GM18505 (cell line): Measurements from ENCODE around the gene MFN2.

Source experiments
- ATAC-seq: cut with Tn5 transposase; IDR thresholded peaks from one replicate; pipeline ENCODE4 v1.9.1; 2021; ENCODE audit not compliant: unreplicated experiment
- POLR2A ChIP-seq: IDR thresholded peaks from 4 replicates; pipeline ENCODE4 v1.6.1; 2011; ENCODE audit warnings: borderline replicate concordance; ENCODE audit not compliant: insufficient read depth, insufficient read length; ENCODE audit errors: extremely low read depth

The MFN2 gene

DNA sequence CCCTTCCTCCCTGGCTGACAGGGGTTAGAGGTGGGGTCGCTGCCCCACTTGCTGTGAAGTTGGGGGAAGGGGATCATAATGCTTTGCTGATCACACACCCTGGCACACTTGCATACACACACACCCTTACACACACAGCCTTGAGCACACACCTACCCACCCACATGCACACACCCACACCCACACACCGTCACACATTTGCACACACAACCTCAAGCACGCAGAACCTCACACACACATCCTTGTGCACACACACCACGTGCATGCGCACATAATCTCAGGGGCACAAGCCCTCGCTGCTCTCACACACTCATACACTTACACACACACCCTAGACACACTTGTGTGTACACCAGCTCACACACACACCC lies 66.5 kb downstream of the MFN2 start:
- ATAC-seq, result no peak
- no peak for TF ChIP-seq POLR2A

DNA sequence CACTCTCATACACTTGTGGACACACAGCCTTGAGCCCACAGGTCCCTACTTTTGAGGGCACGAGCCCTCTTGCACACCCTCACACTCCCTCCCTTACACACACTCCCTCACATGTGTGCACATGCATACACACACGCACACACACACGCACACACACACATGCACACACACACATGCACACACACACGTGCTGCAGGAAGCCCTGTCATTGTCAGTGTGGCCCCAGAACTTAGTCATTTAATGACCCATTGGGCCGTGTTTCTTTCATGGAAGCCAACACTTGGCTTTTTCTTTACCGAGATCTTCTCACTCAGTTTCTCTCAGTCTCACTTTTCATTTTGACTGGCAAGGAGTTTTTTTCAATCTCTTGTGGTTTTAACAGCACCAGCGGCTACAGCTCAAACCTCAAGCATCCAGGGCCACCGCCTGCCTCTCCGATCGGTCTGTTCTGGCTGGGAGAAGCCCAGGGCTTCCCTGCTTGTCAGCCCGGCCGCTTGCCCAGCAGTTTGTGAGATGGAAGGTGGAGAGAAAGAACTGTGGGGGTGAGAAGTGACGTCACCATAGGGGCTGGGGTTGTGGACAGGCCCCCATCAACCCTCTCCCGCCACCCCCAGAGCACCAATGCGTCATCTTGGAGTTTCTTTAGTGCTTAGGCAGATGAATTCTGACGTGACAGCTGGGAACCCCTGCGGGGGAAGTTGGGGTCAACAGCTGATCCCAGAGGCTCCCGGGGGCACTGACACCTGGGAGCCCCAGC lies 67.1 kb downstream of the MFN2 start:
- TF ChIP-seq POLR2A, result peak; percentile 58
- peak; percentile 35 for ATAC-seq

DNA sequence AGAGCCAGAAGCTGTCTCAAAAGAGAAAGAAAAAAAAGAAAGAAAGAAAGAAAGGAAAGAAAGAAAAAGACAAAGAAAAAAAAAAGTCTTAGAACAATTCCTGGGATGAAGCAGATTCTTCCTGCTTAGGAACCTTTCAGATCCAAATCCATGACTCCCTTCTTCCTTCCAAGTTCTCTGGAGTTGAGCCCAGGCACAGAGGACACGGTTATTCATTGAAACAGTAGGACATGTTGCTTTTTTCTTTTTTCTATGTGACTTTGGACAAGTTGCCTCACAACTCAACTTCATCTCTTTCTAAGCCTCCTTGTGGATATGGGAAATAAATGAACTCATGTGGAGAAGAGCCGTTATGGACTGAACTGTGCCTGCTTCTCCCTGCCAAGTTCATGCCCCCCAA lies 68.1 kb downstream of the MFN2 start:
- no peak for ATAC-seq
- no peak for TF ChIP-seq POLR2A

DNA sequence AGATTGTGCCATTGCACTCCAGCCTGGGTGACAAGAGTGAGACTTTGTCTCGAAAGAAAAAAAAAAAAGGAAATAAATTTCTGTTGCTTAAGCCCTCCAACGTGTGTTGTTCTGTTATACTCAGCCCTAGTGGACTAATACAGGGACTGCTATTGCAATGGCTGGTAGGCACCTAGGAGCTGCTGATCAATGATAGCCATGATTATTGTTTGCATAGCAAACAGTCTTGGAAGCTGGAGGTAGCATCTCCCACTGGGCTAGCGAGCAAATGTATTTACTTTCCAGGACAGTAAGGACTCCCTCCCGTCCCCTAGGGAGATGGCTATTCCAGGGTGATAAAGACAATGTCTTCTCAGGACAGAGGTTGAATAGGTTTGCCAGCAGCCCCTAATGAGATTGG lies 69.4 kb downstream of the MFN2 start:
- no peak for ATAC-seq
- TF ChIP-seq POLR2A, result no peak

DNA sequence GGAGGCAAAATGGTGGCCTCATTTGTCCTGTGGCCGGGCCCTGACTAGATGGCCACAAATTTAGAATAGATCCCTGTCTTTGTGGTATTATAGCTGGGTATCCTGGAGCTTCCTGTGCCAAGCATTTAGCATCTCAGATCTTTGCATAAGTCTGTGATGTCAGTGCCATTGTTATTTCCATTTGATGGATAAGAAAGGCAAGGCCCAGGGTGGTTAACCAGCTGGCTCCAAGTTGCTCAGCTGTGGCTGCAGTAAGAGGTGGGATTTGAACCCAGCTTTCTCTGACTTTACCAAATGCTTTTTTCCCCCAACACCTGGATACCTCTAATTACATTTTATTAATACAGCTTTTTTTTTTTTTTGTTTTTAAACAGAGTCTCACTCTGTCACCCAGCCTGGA lies 71.1 kb downstream of the MFN2 start:
- no peak for ATAC-seq
- no peak for TF ChIP-seq POLR2A

DNA sequence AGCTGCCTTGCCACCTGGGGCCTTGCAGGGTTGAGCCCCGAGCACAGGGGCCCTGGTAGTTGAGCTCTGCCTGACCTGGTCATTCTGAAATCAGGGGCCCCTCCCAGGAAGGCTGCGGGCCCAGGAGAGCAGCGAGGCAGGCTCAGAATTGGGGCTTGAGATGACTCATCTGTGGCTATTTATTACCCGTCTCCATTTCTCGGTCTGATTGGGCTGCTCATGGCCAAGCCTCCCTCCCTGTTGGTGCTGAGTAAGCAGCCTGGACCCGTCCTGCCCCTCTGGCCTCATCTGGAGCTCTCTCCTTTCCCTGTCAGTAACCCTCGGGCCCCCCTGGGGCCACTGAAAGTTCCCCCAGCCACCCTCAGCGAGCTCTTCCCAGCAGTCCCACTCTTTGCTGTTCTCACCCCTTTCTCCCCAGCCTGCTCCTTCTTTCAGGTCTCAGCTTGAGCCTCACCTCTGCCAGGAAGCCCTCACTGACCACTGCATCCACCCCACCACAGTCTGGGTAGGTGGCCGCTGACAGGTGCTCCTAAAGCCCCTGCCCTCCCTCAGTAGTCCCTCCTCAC lies 71.8 kb downstream of the MFN2 start:
- TF ChIP-seq POLR2A, result peak; percentile 64
- peak; percentile 52 for ATAC-seq

DNA sequence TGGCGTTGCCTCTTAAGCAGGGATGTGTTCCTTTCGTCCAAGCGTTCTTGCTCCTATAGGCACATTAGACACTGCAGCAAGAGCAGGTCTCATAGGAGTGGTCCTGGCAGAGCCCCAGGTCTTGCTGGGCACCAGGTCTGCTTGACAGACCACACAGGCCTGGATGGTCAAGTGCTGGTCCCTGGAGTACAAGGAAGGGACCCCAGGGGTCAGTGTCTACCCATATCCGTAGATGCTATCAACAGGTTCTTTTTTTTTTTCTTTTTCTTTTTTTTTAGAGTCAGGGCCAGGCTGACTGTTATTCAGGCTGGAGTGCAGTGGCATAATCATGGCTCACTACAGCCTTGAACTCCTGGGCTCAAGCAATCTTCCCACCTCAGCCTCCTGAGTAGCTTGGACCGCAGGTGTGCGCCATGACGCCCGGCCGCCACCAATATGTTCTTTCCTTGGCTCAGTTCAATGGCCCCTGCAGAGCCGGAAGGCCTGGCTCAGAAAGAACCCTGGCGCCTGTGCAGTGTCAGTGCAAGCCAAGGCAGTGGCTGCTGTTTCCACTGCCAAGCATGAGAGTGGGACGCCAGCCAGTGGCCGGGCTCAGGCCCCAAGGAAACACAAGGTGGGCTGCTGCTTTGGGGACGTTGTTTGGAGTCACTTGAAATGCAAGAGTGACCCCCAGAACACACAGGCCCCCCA lies 72.9 kb downstream of the MFN2 start:
- no peak for ATAC-seq
- TF ChIP-seq POLR2A, result no peak

DNA sequence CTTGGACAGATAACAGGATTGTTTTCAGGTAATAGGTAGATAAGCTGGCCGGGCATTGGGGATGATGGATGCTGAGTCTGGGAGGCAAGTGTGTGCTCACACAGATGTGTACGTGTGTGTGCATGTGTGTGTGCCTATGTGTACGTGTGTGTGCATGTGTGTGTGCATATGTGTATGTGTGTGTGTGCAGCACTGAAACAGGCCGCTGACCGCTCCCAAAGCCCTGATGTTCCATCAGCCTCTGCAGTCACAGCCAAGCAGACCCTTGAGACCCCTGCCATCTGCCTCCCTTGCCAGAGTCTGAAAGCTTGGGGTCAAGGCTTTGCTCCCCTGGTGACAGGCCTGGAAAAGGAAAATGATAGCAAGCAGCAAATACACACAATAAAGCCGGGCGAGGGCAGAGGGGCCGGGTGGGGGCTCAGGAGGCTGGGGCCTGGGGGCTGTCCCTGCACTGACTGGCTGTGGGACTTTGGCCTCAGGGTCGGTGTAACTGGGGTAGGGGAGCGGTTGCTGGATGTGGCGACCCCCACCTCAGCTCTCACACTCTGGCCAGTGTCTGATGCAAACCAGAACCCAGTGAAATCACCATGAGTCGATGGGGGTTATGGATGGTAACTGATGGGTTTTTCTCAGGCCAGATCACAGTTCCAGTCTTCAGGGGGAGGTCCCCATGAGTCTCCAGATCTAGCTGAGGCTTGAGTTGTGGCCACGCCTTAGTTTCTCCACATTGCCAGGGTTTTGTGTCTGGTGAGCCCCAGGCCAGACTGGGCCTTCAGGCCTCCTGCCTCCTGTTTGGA lies 73.7 kb downstream of the MFN2 start:
- no peak for ATAC-seq
- peak; percentile 12 for TF ChIP-seq POLR2A

DNA sequence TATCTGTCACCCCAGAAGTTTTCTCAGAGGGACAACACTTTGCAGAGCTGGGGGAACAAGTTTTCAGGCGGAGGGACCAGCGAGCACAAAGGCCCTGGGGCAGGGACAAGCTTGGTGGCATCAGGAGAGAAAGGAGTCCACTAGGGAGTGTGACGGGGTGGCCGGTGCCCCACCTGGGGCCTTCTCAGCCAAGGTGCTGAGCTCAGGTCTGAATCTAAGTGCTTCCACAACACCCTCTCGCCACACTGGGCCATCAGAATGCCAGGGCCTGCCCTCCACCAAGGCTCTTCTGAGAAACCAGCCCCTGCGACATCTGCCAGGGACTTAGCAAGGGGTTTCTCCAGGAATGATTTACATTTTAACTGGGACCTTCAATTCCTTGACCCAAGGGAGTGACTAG lies 75.0 kb downstream of the MFN2 start:
- no peak for ATAC-seq
- TF ChIP-seq POLR2A, result no peak

DNA sequence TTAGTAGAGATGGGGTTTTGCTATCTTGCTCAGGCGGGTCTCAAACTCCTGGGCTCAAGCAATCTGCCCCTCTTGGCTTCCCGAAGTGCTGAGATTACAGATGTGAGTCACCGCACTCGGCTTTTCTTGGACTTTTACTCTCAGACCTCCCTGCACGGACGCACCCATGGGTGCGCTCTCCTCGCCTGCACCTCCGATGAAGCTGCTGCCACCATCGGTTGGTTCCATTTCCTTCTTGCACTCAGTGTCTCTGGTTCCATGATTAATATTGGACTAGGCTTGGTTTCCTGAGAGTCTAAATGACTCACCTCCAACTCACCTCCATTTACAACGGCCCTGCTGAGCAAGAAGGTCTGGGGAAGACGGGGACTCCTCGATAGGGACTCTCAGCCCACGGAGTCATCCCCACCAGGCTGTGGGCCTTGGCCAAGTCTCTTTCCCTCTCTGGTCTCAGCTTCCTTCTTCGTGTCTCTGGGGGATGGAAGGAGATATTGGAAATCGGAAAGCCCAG lies 76.1 kb downstream of the MFN2 start:
- ATAC-seq, result no peak
- peak; percentile 9 for TF ChIP-seq POLR2A

DNA sequence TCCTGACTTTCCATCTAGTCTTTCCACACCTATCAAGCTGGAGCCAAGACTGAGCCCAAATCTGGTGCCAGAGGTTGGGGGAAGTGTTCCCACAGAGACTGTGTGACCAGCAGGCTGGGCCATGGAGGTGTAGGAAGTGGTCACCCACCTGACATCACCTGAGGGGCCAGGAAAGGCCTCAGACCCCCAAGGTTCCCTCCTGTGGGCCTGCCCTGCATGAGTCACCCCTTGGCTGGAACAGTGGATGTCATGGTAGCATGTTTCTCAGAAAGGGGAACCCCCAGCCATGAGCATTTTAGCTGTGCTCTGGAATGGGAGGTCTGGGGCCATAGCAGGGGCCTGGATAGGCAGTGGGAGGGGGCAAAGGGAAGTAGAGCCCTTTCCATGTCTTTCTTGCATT lies 77.1 kb downstream of the MFN2 start:
- TF ChIP-seq POLR2A, result no peak
- no peak for ATAC-seq

DNA sequence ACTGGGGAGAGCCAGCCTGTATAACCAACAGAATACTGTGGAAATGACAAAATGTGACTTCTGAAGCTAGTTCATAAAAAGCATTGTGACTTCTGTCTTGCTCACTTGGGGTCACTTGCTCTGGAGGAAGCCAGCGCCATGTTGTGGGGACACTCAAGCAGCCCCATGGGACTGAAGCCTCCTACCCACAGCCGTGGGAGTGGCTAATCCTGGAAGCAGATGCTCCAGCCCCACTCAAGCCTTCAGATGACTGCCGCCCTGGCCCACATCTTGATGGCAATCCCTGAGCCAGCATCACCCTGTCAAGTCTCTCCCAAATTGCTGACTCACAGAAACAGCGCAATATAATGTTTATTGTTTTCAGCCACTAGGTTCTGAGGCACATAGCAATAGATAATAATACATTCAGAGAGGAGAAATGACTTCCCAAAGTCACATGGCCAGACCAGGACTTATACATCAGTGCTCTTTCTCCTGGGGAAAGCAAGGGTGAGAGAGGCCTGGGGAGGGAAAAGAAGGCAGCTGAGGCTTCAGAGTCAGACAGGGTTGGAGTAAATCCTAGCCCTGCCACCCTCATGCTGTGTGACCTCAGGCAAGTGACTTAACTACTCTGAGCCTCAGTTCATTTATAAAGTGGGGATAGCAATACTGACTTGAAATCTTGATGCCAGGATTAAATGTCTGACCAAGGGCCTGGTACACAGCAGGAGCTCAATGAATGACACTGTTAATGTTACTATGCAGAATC lies 77.9 kb downstream of the MFN2 start:
- no peak for ATAC-seq
- TF ChIP-seq POLR2A, result no peak

DNA sequence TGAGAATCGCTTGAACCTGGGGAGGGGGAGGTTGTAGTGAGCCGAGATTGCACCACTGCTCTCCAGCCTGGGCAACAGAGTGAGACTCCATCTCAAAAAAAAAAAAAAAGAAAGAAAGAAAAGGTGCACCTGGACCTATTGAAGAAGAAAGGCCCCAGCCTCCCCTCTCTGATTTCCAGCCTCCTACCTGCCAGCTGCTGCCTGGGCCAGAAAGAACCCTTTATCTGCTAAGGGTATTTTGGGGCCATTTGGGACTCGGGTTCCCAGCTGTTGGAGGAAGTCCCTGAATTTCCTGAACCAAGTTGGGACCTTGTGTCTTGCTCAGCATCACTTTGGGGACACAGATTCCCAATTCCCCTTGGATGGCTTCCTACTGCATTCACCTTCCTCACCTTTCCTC lies 79.0 kb downstream of the MFN2 start:
- ATAC-seq, result no peak
- TF ChIP-seq POLR2A, result no peak

DNA sequence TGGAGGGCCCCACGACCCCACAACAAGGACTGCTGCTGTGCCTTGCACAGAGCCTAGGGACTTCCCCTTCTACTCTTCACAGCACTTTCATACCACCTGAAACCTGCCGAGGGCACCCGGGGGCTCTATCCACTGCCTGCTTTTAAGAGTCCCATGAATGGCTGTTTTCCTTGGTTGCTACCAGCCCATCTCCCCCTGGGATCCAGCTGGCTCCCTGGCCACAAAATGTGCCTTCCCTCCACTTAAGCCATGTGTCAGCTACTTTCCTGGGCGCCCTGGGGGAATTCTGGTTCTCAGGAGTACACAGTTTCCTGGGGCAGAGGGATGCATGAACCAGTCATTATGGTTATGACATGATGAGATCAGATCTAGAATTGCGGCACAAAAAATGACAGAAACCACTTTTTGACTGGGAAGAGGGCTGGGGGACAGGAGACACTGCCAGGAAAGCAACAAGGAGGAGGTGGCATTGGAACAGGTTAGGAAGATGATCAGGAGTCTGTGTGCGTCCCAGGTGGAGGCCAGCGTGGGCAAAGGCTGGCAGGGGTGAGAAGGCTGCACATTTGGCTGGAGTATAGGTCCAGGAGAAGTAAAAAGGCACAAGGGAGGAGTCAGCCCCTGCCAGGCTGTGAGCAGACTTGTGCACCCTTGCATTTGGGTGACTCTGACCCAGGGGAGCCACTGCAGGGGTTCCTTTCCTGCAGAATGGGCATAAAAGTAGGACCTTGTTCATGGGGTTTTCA lies 79.6 kb downstream of the MFN2 start:
- peak; percentile 11 for TF ChIP-seq POLR2A
- ATAC-seq, result no peak
